GM19455 (cell line): Measurements from ENCODE around the gene LMX1B.

Experiments
- ATAC-seq: cut with Tn5 transposase; IDR thresholded peaks from one replicate; pipeline ENCODE4 v1.9.1; 2021; ENCODE audit not compliant: unreplicated experiment

The LMX1B gene

DNA sequence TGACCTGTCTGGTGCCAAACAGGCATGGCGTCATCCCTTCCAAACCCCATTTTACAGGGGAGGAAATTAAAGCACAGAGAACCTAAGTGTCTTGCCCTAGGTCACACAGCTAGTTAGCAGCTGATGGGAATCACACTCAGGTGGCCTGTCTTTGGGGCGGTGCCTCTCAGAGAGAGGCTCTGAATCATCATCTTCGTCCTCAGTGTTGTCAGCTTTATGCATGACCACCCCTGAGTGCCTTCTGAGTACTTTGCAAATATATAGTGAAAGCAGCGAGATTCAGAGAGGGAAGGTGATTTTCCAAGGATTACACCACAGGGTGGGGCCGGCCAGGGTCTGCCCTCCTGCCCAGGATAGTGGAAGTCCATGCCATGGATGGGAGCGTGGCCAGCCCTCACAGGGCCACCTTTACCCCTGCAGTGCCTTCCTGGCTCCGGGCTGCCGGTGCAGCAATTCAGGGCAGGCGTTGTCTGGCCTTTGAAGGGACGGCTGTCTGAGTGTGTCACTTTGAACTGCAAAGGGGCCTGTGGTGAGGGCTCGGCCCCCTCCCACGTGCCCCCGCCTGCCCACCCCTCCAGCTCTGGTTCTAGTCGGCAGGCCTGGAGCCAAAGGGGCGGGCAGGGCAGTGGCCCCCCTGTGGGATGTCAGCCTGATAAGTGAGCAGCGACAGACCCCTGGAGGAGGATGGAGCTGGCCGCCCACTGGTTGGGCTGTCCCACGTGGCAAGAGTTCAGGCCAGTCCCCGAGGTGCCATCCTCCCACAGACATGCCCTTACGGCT lies 16.9 kb downstream of the LMX1B start:
- no peak for ATAC-seq

- ATAC-seq, result no peak
These were observed 17.5 kb downstream of the LMX1B start for GRCh38 chr9:126631254-126631653.

- ATAC-seq, result no peak
These were observed 20.3 kb downstream of the LMX1B start for GRCh38 chr9:126633881-126634558.

GRCh38 chr9:126635061-126635460 lies 21.3 kb downstream of the LMX1B start:
- no peak for ATAC-seq

- no peak for ATAC-seq
These were observed 22.1 kb downstream of the LMX1B start for GRCh38 chr9:126635661-126636439.

GRCh38 chr9:126636983-126637798 lies 23.5 kb downstream of the LMX1B start:
- no peak for ATAC-seq

DNA sequence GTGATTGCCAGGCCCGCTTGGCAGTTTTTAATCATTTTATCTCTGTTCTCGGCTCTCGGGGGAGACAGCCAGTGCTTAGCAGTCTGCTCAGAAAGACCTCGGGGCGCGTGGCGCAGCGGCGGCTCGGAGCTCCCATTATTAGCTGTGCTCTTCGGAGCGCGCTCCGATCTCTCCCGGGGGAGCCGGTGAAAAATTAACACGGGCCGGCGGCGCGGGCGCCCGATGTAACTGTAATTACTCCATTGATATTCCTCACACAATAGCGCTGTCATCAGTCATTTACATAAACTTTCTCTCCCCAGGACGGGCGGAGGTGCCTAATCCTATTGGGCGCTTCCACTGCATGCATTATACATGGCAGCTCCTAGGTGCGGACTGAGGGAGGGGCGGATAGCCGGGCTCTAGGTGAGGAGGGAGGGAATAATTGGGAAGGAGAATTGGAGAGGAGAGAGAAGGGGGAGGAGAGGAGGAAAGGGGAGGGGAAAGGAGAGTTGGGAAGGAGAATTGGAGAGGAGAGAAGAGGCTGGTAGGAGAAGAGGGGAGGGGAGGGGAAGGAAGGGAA lies 24.9 kb downstream of the LMX1B start:
- ATAC-seq, result no peak

- ATAC-seq, result no peak
These were observed 25.7 kb downstream of the LMX1B start for GRCh38 chr9:126639318-126640000.

DNA sequence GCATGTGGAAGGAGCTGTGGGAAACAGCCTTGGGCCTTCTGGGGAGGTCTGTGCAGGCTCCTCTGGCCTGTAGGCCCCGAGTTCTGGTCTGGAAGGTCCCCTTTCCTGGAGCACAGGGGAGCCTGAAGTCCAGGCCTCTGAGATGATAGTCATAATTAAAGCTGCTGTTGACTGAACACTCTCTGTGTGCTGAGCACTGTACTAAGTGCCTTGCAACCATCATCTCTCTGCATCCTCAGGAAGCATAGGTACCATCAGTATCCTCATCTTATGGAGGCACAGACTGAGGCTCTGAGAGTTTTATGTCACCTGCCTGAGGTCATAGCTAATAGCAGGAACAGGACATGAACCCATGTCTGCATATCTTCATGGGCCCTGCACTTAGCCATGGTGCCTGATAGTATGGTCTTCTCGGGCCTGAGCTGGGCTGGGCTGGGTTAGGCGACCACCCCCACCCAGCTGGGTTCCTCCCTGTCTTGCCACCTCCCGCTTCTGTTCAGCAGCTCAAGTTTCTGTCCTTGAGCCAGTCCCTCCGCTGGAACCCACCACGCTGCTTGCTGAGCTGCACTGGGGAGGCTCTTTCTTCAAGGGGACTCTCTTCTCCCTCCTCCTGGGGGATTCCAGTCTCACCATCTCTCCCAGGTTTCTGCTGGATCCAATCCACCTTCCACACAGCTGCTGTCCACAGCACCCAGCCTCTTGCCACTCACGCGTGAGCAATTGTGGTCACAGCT lies 27.6 kb downstream of the LMX1B start:
- no peak for ATAC-seq

DNA sequence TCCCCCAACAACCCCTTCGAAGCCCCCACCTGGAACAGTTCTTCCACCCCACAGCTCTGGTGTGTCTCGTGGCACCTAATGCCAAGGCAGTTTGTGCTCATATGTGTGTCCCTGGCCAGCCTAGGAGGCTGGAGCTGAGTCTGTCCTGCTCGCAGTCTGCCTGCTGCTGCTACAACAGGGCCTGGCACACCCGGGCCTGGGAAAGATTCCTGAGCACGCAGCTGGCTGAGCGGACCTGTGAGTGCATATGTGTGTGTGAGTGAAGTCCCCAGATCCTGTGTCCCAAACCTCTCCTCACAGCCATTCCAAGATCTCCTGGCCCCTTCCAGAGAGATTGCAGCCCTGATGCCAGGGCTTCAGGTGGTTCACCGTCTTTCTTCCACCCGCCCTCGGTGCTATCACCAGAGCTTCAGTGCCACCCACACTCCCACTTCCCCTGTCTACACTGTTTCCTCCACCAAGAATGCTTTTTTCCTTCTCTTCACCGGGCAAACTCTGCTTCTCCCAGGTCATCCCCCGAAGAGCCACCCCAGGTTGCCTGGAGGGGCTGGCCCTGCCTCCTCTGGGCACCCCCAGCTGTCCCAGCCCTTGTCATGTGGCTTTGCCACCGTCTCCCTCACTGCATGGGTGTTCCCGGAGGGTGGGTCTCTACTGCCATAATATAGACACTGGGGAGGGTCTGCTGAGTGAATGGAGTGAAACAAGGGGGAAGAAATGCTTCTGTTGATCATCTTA lies 28.4 kb downstream of the LMX1B start:
- no peak for ATAC-seq

DNA sequence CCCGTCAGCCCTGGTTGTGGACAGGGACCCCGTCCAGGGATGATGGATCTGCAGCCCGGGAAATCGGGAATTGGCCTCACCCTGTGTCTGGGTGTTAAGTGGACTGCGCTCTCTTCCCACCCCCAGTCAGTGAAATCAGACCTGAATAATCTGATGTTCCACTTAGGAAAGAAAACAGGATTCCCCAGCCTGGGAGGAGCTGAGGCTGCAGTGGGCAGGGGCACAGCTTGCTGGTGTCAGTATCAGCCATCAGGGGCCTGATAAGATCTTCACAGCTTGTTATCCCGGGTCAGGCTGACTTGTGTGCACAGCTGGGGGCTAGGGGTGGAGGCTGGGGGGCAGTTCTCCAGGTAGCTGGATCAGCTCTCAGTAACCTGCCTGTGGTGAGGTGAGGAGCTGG lies 29.1 kb downstream of the LMX1B start:
- no peak for ATAC-seq

- no peak for ATAC-seq
These were observed 30.3 kb downstream of the LMX1B start for GRCh38 chr9:126643945-126644527.

GRCh38 chr9:126646162-126646561 lies 32.4 kb downstream of the LMX1B start:
- ATAC-seq, result no peak

DNA sequence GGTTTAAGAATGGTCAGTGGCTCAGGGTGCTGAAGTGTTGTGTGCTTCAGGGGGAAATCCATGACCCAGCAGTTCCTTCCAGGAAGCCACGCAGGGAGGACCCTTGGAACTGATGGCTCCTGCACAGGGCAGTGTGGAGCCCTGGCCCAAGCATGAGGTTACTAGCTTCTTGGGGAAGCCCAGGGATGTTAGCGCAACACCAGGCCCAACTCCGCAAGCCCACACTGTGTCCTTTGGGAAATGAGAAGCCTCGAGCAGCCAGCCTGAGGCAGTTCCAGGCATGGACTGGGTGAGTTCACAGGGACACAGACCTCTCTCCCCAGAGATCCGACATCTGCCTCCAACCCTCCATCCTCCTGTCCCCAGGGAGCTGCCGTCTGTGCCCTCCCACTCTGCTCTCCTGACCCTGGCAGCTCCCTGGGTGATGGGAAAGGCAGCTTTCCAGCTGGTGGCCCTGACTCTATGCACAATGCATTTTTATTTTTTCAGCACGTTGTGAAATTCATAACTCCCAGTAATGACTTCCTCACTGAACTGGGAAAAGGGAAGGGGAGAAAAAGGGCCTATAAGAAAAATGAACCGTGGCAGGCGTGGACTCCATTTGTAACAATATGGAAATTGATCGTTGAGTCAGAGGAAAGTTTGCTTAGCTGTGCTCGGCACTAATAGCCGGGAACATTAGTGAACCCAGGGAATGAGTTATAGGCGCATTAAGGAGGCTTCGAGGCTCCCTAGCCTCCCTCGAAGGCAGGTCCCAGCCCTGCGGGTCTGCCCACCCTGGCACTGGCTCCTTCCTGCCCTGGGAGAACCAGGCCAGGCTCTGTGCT lies 34.1 kb downstream of the LMX1B start:
- ATAC-seq, result no peak

- ATAC-seq, result no peak
These were observed 35.7 kb downstream of the LMX1B start for GRCh38 chr9:126649477-126649876.

GRCh38 chr9:126650404-126651341 lies 36.9 kb downstream of the LMX1B start:
- ATAC-seq, result no peak
